ENCODE measurements around the gene LRRC4C. TPM values are rescaled to one million over a fixed set of nuclear protein-coding genes. Genes with fewer than 3 reads are reported as not detected.

Gene LRRC4C
- total and polyA plus RNA-seq, 2 experiments from 2014 or later: 0.35 to 1.1 TPM

GRCh38 chr11:41399323-41399722 is 60.1 kb downstream of the LRRC4C start:
- no peak overlapping the region for H2AFZ ChIP-seq
- no peaks in the 10 kb centered on the region for H3K36me3 ChIP-seq (ENCODE audit: insufficient read depth)
- Mint-ChIP-seq H3K27me3 (ENCODE audit: insufficient read depth, low read depth, poor library complexity) (no peaks in the 10 kb centered on the region), H3K36me3 (ENCODE audit: low read depth) (no peaks in the 10 kb centered on the region), H3K9me3 (no peaks in the 10 kb centered on the region), H3K4me1 (peaks cover 56% of the 10 kb centered on the region), H3K27ac (no peak overlapping the region), H3K4me3 (no peak overlapping the region)
- H3K9me2 ChIP-seq (ENCODE audit: insufficient read depth): no peaks in the 10 kb centered on the region; the same call in 1 of the 2 replicates
- no peak for DNase-seq (ENCODE audit: low spot score)
- no peaks in the 10 kb centered on the region for H4K20me1 ChIP-seq (replicated peaks; ENCODE audit: insufficient read depth)
- H3K27me3 ChIP-seq (ENCODE audit: insufficient read depth): no peaks in the 10 kb centered on the region
- H3K4me1 ChIP-seq (ENCODE audit: insufficient read depth): peaks cover 28% of the 10 kb centered on the region
- H3K79me2 ChIP-seq (replicated peaks; ENCODE audit: insufficient read depth): no peaks in the 10 kb centered on the region
- H3K4me2 ChIP-seq: no peak overlapping the region
- no peak for TF ChIP-seq ETS1 (IDR thresholded peaks at IDR 0.05)
- no peak for TF ChIP-seq JUNB (IDR thresholded peaks at IDR 0.05; ENCODE audit: unreplicated experiment)
- TF ChIP-seq EZH2phosphoT487 (IDR thresholded peaks at IDR 0.05; ENCODE audit: unreplicated experiment): no peak
- no peak for TF ChIP-seq ZNF462 (CRISPR knock-in tag; IDR thresholded peaks at IDR 0.05)
- no peak for TF ChIP-seq EZH2 (IDR thresholded peaks at IDR 0.05; ENCODE audit: low read depth, unreplicated experiment)
- no peak overlapping the region for H3K4me3 ChIP-seq
- H3K27ac ChIP-seq (ENCODE audit: low read depth): no peak overlapping the region
- no peak for ATAC-seq
- no peaks in the 10 kb centered on the region for H3F3A ChIP-seq (replicated peaks; ENCODE audit: low read depth)

GRCh38 chr11:41398175-41398574 is 61.3 kb downstream of the LRRC4C start:
- DNase-seq (ENCODE audit: low spot score): no peak
- Mint-ChIP-seq H3K4me3 (no peak overlapping the region), H3K27ac (peak overlapping the region; percentile 66), H3K36me3 (ENCODE audit: low read depth) (no peaks in the 10 kb centered on the region), H3K27me3 (ENCODE audit: insufficient read depth, low read depth, poor library complexity) (no peaks in the 10 kb centered on the region), H3K9me3 (no peaks in the 10 kb centered on the region), H3K4me1 (peaks cover 65% of the 10 kb centered on the region)
- no peaks in the 10 kb centered on the region for H3K79me2 ChIP-seq (replicated peaks; ENCODE audit: insufficient read depth)
- no peak overlapping the region for H3K27ac ChIP-seq (ENCODE audit: low read depth)
- H4K20me1 ChIP-seq (replicated peaks; ENCODE audit: insufficient read depth): no peaks in the 10 kb centered on the region
- no peaks in the 10 kb centered on the region for H3K36me3 ChIP-seq (ENCODE audit: insufficient read depth)
- H2AFZ ChIP-seq: no peak overlapping the region
- ATAC-seq: no peak
- no peaks in the 10 kb centered on the region; the same call in 1 of the 2 replicates for H3K9me2 ChIP-seq (ENCODE audit: insufficient read depth)
- peaks cover 39% of the 10 kb centered on the region for H3K4me1 ChIP-seq (ENCODE audit: insufficient read depth)
- H3K4me2 ChIP-seq: no peak overlapping the region
- no peak overlapping the region for H3K4me3 ChIP-seq
- H3K27me3 ChIP-seq (ENCODE audit: insufficient read depth): no peaks in the 10 kb centered on the region
- H3F3A ChIP-seq (replicated peaks; ENCODE audit: low read depth): no peaks in the 10 kb centered on the region
- no peak for TF ChIP-seq ZNF114 (CRISPR knock-in tag; IDR thresholded peaks at IDR 0.05)
- TF ChIP-seq JUNB (IDR thresholded peaks at IDR 0.05; ENCODE audit: unreplicated experiment): no peak

Measured in GM23338 (cell line).